Body of pancreas (tissue), 4 donors: ENCODE measurements around the gene PDZRN3.

Experiments used
- POLR2A ChIP-seq, 3 donors: fragments of 450-650 bp; IDR thresholded peaks; one replicate each; pipeline ENCODE4 v1.6.1; 2016; ENCODE audit warnings: antibody characterized with exemption in 3 of 3, mild to moderate bottlenecking in 2 of 3
- TF ChIP-seq, protein P1 (sequence below), 7 experiments: fragments of 450-650 bp in 4 of 7; fragments of 200-600 bp in 3 of 7; sonication (generic) in 3 of 7; IDR thresholded peaks; one replicate each; pipeline ENCODE4 v1.5.1; 2016 to 2019; ENCODE audit warnings: antibody characterized with exemption in 7 of 7

- TF ChIP-seq, protein P1, sequence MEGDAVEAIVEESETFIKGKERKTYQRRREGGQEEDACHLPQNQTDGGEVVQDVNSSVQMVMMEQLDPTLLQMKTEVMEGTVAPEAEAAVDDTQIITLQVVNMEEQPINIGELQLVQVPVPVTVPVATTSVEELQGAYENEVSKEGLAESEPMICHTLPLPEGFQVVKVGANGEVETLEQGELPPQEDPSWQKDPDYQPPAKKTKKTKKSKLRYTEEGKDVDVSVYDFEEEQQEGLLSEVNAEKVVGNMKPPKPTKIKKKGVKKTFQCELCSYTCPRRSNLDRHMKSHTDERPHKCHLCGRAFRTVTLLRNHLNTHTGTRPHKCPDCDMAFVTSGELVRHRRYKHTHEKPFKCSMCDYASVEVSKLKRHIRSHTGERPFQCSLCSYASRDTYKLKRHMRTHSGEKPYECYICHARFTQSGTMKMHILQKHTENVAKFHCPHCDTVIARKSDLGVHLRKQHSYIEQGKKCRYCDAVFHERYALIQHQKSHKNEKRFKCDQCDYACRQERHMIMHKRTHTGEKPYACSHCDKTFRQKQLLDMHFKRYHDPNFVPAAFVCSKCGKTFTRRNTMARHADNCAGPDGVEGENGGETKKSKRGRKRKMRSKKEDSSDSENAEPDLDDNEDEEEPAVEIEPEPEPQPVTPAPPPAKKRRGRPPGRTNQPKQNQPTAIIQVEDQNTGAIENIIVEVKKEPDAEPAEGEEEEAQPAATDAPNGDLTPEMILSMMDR (IDR thresholded peaks at IDR 0.05), result no peak
- no peak for TF ChIP-seq POLR2A (IDR thresholded peaks at IDR 0.05)
Measured at GRCh38 chr3:73571238-73571794, 53.4 kb downstream of the PDZRN3 start.
